Mesothelial cell of epicardium (in vitro differentiated cells): ENCODE data around the gene NFKB1. TPM values are rescaled to one million over a fixed set of nuclear protein-coding genes. Genes with fewer than 3 reads are reported as not detected.
A peak's percentile ranks its signal among the peaks of the same experiment; 100 is the strongest.
"Not testable (repeated sequence)": the region's sequence is repeated elsewhere in the genome, so short reads cannot be mapped to it uniquely, and the experiment has no call there.

Experiments
- DNase-seq, 2 experiments: peaks; one replicate each; pipeline ENCODE4 v3.0.0; 2021; ENCODE audit warnings: low spot score in 2 of 2; ENCODE audit not compliant: unreplicated experiment in 2 of 2
- H3K27ac Mint-ChIP-seq: 2 replicates; pipeline ENCODE4 v1.8.0; 2021; ENCODE audit warnings: mixed read lengths
- H3K27me3 Mint-ChIP-seq: 2 replicates; pipeline ENCODE4 v1.8.0; 2021; ENCODE audit warnings: low read depth, mixed read lengths
- H3K36me3 Mint-ChIP-seq: 2 replicates; pipeline ENCODE4 v1.8.0; 2021; ENCODE audit warnings: mixed read lengths
- H3K4me1 Mint-ChIP-seq: 2 replicates; pipeline ENCODE4 v1.8.0; 2021; ENCODE audit warnings: mixed read lengths
- H3K4me3 Mint-ChIP-seq: 2 replicates; pipeline ENCODE4 v1.8.0; 2021; ENCODE audit warnings: mild to moderate bottlenecking, moderate library complexity, mixed read lengths
- H3K9me3 Mint-ChIP-seq: 2 replicates; pipeline ENCODE4 v1.8.0; 2021; ENCODE audit warnings: mixed read lengths
- CTCF ChIP-seq: fragments of 200-600 bp; sonication (generic); IDR thresholded peaks from one replicate; pipeline ENCODE4 v1.5.0; 2021; ENCODE audit warnings: antibody characterized with exemption; ENCODE audit not compliant: unreplicated experiment
- total RNA-seq: library from RNA; stranded (reverse); gene quantifications from 3 replicates; pipeline ENCODE4 v1.2.1, GENCODE V29; 2021

The NFKB1 gene
- total RNA-seq, 1 donor from 2014 or later = 30.9 TPM

DNA sequence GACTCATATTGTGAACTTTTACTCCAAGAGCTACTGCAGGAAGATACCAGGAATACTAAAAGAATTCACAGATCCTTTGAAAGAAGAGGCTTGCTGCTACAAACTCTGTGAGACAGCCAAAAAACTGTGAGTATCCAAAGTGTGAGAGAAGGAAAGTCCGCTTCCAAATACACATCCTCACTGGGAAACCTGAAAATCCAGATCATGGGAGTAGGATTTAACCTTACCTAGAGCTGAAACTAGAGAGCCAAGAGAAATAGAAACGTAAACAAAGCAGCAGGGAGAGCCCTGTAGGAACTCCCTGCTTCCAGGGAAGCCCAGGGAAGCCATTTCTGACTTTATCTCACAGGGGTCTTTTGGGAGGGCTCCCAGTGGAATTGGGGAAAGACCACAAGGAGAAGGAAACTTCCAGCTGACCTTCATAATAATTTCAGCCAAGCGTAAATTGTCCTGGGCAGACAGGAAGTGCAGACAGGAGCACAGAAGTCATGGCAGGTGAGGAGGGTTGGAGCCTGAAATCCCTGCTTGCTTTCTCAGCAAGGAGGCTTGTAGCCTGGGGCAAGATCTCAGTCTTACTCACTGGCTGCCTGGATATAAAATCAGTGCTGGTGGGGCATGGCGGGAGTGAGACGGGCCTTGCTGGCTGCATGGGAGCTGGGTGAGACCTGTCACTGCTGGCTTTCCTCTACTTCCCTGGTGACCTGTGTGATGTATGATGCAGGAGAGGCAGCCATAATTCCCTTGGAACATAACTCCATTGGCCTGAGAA, 26.2 kb upstream of the NFKB1 start:
- Mint-ChIP-seq H3K9me3 (peaks cover 30% of the 10 kb centered on the region), H3K27ac (peak overlapping the region; percentile 86), H3K36me3 (no peaks in the 10 kb centered on the region), H3K4me1 (peaks cover 7% of the 10 kb centered on the region), H3K27me3 (no peaks in the 10 kb centered on the region), H3K4me3 (no peak overlapping the region)
- no peak for DNase-seq
- TF ChIP-seq CTCF = no peak

- Mint-ChIP-seq H3K36me3 (no peaks in the 10 kb centered on the region), H3K4me1 (peaks cover 7% of the 10 kb centered on the region), H3K27me3 (no peaks in the 10 kb centered on the region), H3K9me3 (peaks cover 52% of the 10 kb centered on the region), H3K27ac (no peak overlapping the region), H3K4me3 (no peak overlapping the region)
- no peak for TF ChIP-seq CTCF
- DNase-seq = no peak
Observed at GRCh38 chr4:102477657-102478056, 23.5 kb upstream of the NFKB1 start.

GRCh38 chr4:102478186-102478585, 23.0 kb upstream of the NFKB1 start:
- Mint-ChIP-seq H3K4me3 (no peak overlapping the region), H3K4me1 (peaks cover 7% of the 10 kb centered on the region), H3K27ac (no peak overlapping the region), H3K27me3 (no peaks in the 10 kb centered on the region), H3K36me3 (no peaks in the 10 kb centered on the region), H3K9me3 (peaks cover 52% of the 10 kb centered on the region)
- DNase-seq = no peak
- no peak for TF ChIP-seq CTCF

GRCh38 chr4:102479832-102480231, 21.3 kb upstream of the NFKB1 start:
- peaks cover 57% of the 10 kb centered on the region for H3K9me3 Mint-ChIP-seq
- not testable (repeated sequence) for H3K36me3 Mint-ChIP-seq, H3K27ac Mint-ChIP-seq, H3K4me3 Mint-ChIP-seq, H3K4me1 Mint-ChIP-seq, DNase-seq, H3K27me3 Mint-ChIP-seq

GRCh38 chr4:102483120-102483519, 18.0 kb upstream of the NFKB1 start:
- no peak for TF ChIP-seq CTCF
- H3K9me3 Mint-ChIP-seq = peaks cover 61% of the 10 kb centered on the region
- H3K4me1 Mint-ChIP-seq = no peaks in the 10 kb centered on the region
- H3K27ac Mint-ChIP-seq = no peak overlapping the region
- H3K27me3 Mint-ChIP-seq = peaks cover 2% of the 10 kb centered on the region
- DNase-seq = no peak
- H3K4me3 Mint-ChIP-seq = no peak overlapping the region
- peaks cover 4% of the 10 kb centered on the region for H3K36me3 Mint-ChIP-seq

DNA sequence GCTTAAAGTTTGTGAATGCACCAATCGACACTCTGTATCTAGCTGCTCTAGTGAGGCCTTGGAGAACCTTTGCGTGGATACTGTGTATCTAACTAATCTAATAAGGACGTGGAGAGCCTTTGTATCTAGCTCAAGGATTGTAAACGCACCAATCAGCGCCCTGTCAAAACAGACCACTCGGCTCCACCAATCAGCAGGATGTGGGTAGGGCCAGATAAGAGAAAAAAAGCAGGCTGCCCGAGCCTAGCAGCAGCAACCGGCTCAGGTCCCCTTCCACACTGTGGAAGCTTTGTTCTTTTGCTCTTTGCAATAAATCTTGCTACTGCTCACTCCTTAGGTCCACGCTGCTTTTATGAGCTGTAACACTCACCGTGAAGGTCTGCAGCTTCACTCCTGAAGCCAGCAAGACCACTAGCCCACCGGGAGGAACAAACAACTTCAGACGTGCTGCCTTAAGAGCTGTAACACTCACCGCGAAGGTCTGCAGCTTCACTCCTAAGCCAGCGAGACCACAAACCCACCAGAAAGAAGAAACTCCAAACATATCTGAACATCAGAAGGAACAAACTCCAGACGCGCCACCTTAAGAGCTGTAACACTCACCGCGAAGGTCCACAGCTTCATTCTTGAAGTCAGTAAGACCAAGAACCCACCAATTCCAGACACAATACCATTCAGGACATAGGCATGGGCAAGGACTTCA, 17.0 kb upstream of the NFKB1 start:
- H3K36me3 Mint-ChIP-seq, H3K4me3 Mint-ChIP-seq, H3K27me3 Mint-ChIP-seq, DNase-seq, H3K4me1 Mint-ChIP-seq, H3K27ac Mint-ChIP-seq: not testable (repeated sequence)
- H3K9me3 Mint-ChIP-seq = peaks cover 67% of the 10 kb centered on the region
